Neural progenitor cell (in vitro differentiated cells): Measurements from ENCODE around the gene EYA3. TPM values are rescaled to one million over a fixed set of nuclear protein-coding genes. Genes with fewer than 3 reads are reported as not detected.

Source experiments
- DNase-seq: peaks from one replicate; pipeline ENCODE4 v3.0.0-alpha.2; 2016; ENCODE audit warnings: low spot score
- H2AFZ ChIP-seq: fragments of 200-600 bp; sonication (generic); replicated peaks from 2 replicates; pipeline ENCODE4 v1.6.1; 2016; ENCODE audit warnings: antibody characterized with exemption
- H3F3A ChIP-seq: fragments of 200-600 bp; sonication (generic); 2 replicates; pipeline ENCODE4 v1.6.1; 2016; ENCODE audit warnings: antibody characterized with exemption, low read depth
- H3K27ac ChIP-seq: fragments of 200-600 bp; sonication (generic); 2 replicates; pipeline ENCODE4 v1.5.1; 2016; ENCODE audit warnings: mild to moderate bottlenecking
- H3K27me3 ChIP-seq: fragments of 200-600 bp; sonication (generic); 2 replicates; pipeline ENCODE4 v1.6.1; 2016; ENCODE audit warnings: mild to moderate bottlenecking, moderate library complexity
- H3K36me3 ChIP-seq: fragments of 200-600 bp; sonication (generic); 2 replicates; pipeline ENCODE4 v1.5.1; 2016
- H3K4me1 ChIP-seq: fragments of 200-600 bp; sonication (generic); 2 replicates; pipeline ENCODE4 v1.6.1; 2016; ENCODE audit warnings: mixed run types
- H3K4me2 ChIP-seq: fragments of 200-600 bp; sonication (generic); 2 replicates; pipeline ENCODE4 v1.6.1; 2016
- H3K4me3 ChIP-seq: fragments of 200-600 bp; sonication (generic); 2 replicates; pipeline ENCODE4 v1.5.1; 2016
- H3K79me2 ChIP-seq: fragments of 200-600 bp; sonication (generic); 2 replicates; pipeline ENCODE4 v1.6.1; 2016; ENCODE audit warnings: low read depth
- H3K9ac ChIP-seq: fragments of 200-600 bp; sonication (generic); 2 replicates; pipeline ENCODE4 v1.6.1; 2016
- H3K9me3 ChIP-seq: fragments of 200-600 bp; sonication (generic); 2 replicates; pipeline ENCODE4 v1.5.1; 2016; ENCODE audit warnings: low read depth
- H4K20me1 ChIP-seq: fragments of 200-600 bp; sonication (generic); 2 replicates; pipeline ENCODE4 v1.6.1; 2016; ENCODE audit warnings: low read depth
- H3K27ac Mint-ChIP-seq: 3 replicates; pipeline ENCODE4 v1.8.0; 2021; ENCODE audit warnings: mixed read lengths
- H3K27me3 Mint-ChIP-seq: 2 replicates; pipeline ENCODE4 v1.8.0; 2022; ENCODE audit warnings: low read depth, mild to moderate bottlenecking, inconsistent platforms, moderate library complexity, mixed read lengths; ENCODE audit not compliant: insufficient read depth
- H3K36me3 Mint-ChIP-seq: 3 replicates; pipeline ENCODE4 v1.8.0; 2021; ENCODE audit warnings: mixed read lengths
- H3K4me1 Mint-ChIP-seq: 3 replicates; pipeline ENCODE4 v1.8.0; 2021; ENCODE audit warnings: mixed read lengths
- H3K4me3 Mint-ChIP-seq: 3 replicates; pipeline ENCODE4 v1.8.0; 2021; ENCODE audit warnings: mild to moderate bottlenecking, moderate library complexity, mixed read lengths
- H3K9me3 Mint-ChIP-seq: 3 replicates; pipeline ENCODE4 v1.8.0; 2020; ENCODE audit warnings: mixed read lengths
- EZH2 ChIP-seq: fragments of 200-600 bp; sonication (generic); IDR thresholded peaks from 2 replicates; pipeline ENCODE4 v1.6.1; 2017; ENCODE audit warnings: antibody characterized with exemption, mild to moderate bottlenecking, moderate library complexity
- EZH2phosphoT487 ChIP-seq: fragments of 200-600 bp; sonication (generic); IDR thresholded peaks from 2 replicates; pipeline ENCODE4 v1.6.1; 2017; ENCODE audit warnings: antibody characterized with exemption
- small RNA-seq: library from RNA; depleted of rRNA; stranded (forward); fragments of <200 nt; gene quantifications from one replicate; pipeline ENCODE3, GENCODE V24; 2015
- total RNA-seq: library from RNA; depleted of rRNA; stranded (reverse); fragments of >200 nt; gene quantifications from 2 replicates; pipeline ENCODE4 v1.2.3, GENCODE V29; 2015; ENCODE audit warnings: low replicate concordance
- TF ChIP-seq, protein P1 (sequence below): fragments of 200-600 bp; sonication (generic); IDR thresholded peaks from 2 replicates; pipeline ENCODE4 v1.5.1; 2017; ENCODE audit warnings: antibody characterized with exemption, mild to moderate bottlenecking

EYA3 gene
- total RNA-seq, 1 donor from 2014 or later: 32.9 TPM

GRCh38 chr1:27928216-27928954 is 160.0 kb downstream of the EYA3 start:
- peaks cover 4% of the 10 kb centered on the region for H3K27me3 Mint-ChIP-seq
- H3K9me3 ChIP-seq: no peaks in the 10 kb centered on the region
- H3K9me3 Mint-ChIP-seq: no peaks in the 10 kb centered on the region

DNA sequence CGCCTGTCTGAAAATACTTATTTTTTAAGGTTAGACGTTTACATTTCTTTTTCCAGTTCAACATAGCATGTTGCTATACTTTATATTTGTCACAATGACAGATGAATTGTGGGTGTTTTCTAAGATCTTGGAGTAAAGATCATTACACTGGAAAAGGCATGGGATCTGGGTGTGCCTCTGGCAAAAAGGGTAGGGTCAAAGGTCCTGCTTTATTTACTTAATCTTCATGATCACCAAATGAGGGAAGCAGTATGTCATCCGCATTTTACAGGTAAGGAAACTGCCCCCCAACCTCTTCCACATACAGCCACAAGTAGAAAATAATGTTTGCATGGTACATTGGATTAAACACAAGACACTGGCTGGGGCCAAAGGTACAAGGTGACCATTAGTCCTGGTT is 166.1 kb downstream of the EYA3 start:
- H2AFZ ChIP-seq: no peak overlapping the region
- no peaks in the 10 kb centered on the region for H3K79me2 ChIP-seq
- no peak overlapping the region for H3K9ac ChIP-seq
- TF ChIP-seq EZH2: no peak
- TF ChIP-seq, protein P1, sequence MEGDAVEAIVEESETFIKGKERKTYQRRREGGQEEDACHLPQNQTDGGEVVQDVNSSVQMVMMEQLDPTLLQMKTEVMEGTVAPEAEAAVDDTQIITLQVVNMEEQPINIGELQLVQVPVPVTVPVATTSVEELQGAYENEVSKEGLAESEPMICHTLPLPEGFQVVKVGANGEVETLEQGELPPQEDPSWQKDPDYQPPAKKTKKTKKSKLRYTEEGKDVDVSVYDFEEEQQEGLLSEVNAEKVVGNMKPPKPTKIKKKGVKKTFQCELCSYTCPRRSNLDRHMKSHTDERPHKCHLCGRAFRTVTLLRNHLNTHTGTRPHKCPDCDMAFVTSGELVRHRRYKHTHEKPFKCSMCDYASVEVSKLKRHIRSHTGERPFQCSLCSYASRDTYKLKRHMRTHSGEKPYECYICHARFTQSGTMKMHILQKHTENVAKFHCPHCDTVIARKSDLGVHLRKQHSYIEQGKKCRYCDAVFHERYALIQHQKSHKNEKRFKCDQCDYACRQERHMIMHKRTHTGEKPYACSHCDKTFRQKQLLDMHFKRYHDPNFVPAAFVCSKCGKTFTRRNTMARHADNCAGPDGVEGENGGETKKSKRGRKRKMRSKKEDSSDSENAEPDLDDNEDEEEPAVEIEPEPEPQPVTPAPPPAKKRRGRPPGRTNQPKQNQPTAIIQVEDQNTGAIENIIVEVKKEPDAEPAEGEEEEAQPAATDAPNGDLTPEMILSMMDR: no peak
- no peak for TF ChIP-seq EZH2phosphoT487
- H3F3A ChIP-seq: no peaks in the 10 kb centered on the region
- H3K9me3 ChIP-seq: no peaks in the 10 kb centered on the region
- Mint-ChIP-seq H3K27ac (no peak overlapping the region), H3K9me3 (no peaks in the 10 kb centered on the region), H3K36me3 (no peaks in the 10 kb centered on the region), H3K4me1 (no peaks in the 10 kb centered on the region), H3K4me3 (no peak overlapping the region), H3K27me3 (peaks cover 3% of the 10 kb centered on the region)
- no peaks in the 10 kb centered on the region for H4K20me1 ChIP-seq
- no peaks in the 10 kb centered on the region for H3K36me3 ChIP-seq
- peaks cover 14% of the 10 kb centered on the region for H3K27me3 ChIP-seq
- no peak overlapping the region for H3K27ac ChIP-seq
- no peak overlapping the region for H3K4me3 ChIP-seq
- no peak for DNase-seq
- no peaks in the 10 kb centered on the region for H3K4me1 ChIP-seq
- H3K4me2 ChIP-seq: no peak overlapping the region

More at GRCh38 chr1:27928216-27928954, 160.0 kb downstream of the EYA3 start:
- Mint-ChIP-seq H3K27ac (no peak overlapping the region), H3K4me1 (no peaks in the 10 kb centered on the region), H3K36me3 (no peaks in the 10 kb centered on the region), H3K4me3 (no peak overlapping the region)
- Histone ChIP-seq H3F3A (no peaks in the 10 kb centered on the region), H3K4me3 (no peak overlapping the region), H4K20me1 (no peaks in the 10 kb centered on the region), H3K79me2 (no peaks in the 10 kb centered on the region), H3K4me2 (no peak overlapping the region), H2AFZ (no peak overlapping the region), H3K36me3 (no peaks in the 10 kb centered on the region), H3K4me1 (no peaks in the 10 kb centered on the region), H3K27me3 (no peaks in the 10 kb centered on the region), H3K27ac (no peak overlapping the region), H3K9ac (no peak overlapping the region)
- DNase-seq: no peak
- TF ChIP-seq, protein P1: no peak
- TF ChIP-seq EZH2phosphoT487 (no peak), EZH2 (no peak)

Small RNA genes lying within 50 kb of the gene (small RNA-seq; reads per million reads assigned to genes)
- gene RN7SL559P: not detected

Other genes with a start within 250 kb of the EYA3 start
- 1.7 and 6.7 TPM in 2 replicates for gene THEMIS2, start 216.1 kb downstream of the EYA3 start, total RNA-seq
- 94.3 and 97.0 TPM in 2 replicates for gene RPA2, start 174.0 kb downstream of the EYA3 start, total RNA-seq
- gene SMPDL3B, start 153.6 kb downstream of the EYA3 start, total RNA-seq: 1.2 and 3.9 TPM in 2 replicates
- 4.3 and 13.0 TPM in 2 replicates for gene XKR8, start 128.6 kb downstream of the EYA3 start, total RNA-seq
- gene PTAFR, start 88.1 kb upstream of the EYA3 start, total RNA-seq: not detected in 2 replicates
- 92.0 and 117 TPM in 2 replicates for gene DNAJC8, start 144.4 kb upstream of the EYA3 start, total RNA-seq
- gene ATP5IF1, start 147.5 kb upstream of the EYA3 start, total RNA-seq: 187 and 198 TPM in 2 replicates
- 7.6 and 19.1 TPM in 2 replicates for gene SESN2, start 170.9 kb upstream of the EYA3 start, total RNA-seq
- 16.9 and 27.3 TPM in 2 replicates for gene MED18, start 240.4 kb upstream of the EYA3 start, total RNA-seq